Non-pigmented ciliary epithelial cell (primary cell): Measurements from ENCODE around the gene MIA.
A peak's percentile ranks its signal among the peaks of the same experiment; 100 is the strongest.
"Not testable (repeated sequence)": the region's sequence is repeated elsewhere in the genome, so short reads cannot be mapped to it uniquely, and the experiment has no call there.

Experiments used
- DNase-seq: peaks from one replicate; pipeline ENCODE4 v3.0.0-alpha.2; 2010; ENCODE audit warnings: low read depth

Gene MIA

DNA sequence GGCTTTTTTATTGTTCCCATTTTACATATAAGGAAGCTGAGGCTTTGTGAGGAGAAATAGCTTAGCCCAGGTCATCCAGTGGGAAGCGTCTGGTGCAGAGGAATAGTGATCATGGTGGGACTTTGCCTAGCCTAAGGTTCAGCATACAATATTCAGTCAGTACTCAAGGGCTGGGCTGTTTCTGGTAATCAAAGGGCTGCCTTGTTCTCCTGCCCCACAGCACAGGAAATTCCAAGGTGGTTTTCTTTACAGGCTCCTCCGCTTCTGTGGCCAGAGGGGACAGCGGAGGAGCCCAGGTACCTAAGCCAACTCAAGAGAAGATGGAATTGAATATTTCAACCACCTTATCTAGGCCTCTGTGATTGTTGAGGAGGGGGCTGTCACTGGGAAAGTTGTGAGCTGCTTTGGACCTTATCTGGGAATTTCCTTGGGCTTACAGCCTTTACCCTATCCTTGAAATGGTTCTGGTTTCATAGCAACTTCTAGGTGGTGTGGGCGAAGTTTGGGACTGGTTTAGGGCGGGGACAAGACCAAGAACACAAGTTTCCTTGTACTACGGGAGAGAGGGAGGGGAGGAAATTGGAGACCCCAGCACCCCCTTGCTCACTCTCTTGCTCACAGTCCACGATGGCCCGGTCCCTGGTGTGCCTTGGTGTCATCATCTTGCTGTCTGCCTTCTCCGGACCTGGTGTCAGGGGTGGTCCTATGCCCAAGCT lies at the start of gene MIA:
MIA (plus strand) TSS at position 606 of the 716 bp plus-strand sequence; CDS start at position 628, 22 bp downstream.
- no peak for DNase-seq

DNA sequence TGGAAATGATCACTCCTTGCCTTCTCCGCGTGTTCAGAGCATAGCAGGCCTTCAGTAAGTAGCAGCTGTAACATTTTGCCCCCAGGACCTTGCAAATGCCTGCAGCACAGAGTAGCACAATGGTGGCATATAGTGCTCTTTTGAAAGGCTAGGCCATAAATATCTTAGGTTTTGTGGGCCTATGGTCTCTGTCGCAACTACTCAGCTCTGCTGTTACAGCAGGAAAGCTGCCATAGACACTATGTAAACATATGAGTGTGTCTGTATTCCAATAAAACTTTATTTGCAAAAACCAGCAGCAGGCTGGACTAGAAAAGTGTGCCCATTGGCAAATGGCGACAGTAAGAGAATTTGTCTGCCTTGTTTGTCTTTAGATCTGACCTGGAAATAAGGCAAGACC lies 49.0 kb upstream of the MIA start:
- DNase-seq, result no peak

DNA sequence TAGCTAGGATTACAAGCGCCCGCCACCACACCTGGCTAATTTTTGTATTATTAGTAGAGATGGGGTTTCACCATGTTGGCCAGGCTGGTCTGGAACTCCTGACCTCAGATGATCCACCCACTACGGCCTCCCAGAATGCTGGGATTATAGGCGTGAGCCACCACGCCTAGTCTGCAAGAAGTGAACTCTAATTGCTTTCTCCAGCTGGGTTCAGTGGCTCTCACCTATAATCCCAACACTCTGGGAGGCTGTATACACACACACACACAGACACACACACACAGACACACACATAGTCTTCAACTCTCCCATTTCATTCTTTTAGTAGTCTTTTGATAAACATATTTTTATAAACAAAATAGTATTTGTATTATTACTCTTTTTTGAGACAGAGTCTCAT lies 45.3 kb upstream of the MIA start:
- DNase-seq, result not testable (repeated sequence)

DNA sequence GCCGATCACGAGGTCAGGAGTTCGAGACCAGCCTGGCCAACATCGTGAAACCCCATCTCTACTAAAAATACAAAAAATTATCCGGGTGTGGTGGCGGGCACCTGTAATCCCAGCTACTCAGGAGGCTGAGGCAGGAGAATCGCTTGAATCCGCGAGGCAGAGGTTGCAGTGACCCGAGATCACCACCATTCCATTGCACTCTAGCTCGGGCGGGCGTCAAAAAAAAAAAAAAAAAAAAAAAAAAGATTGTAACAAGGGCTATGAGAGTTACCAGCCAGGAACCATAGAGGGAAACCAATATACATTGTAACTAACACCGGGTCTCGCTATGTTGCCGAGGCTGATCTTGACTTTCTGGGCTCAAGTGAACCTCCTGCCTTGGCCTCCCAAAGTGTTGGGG lies 43.0 kb upstream of the MIA start:
- not testable (repeated sequence) for DNase-seq

DNA sequence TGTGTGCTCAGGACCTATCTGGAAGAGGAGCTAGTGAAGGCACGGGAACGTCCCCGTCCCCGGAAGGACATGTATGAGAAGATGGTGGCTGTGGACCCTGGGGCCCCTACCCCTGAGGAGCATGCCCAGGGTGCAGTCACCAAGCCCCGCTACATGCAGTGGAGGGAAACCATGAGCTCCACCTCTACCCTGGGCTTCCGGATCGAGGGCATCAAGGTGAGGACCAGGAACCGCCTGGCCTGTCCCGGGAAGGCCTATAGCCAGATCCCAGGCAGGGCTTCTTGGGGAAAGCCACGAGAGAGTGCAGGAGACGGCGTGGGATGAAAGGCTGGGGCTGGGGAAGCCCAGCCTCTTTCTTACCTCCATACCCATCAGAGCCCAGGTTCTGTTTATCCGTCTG lies 42.2 kb upstream of the MIA start:
- no peak for DNase-seq

DNA sequence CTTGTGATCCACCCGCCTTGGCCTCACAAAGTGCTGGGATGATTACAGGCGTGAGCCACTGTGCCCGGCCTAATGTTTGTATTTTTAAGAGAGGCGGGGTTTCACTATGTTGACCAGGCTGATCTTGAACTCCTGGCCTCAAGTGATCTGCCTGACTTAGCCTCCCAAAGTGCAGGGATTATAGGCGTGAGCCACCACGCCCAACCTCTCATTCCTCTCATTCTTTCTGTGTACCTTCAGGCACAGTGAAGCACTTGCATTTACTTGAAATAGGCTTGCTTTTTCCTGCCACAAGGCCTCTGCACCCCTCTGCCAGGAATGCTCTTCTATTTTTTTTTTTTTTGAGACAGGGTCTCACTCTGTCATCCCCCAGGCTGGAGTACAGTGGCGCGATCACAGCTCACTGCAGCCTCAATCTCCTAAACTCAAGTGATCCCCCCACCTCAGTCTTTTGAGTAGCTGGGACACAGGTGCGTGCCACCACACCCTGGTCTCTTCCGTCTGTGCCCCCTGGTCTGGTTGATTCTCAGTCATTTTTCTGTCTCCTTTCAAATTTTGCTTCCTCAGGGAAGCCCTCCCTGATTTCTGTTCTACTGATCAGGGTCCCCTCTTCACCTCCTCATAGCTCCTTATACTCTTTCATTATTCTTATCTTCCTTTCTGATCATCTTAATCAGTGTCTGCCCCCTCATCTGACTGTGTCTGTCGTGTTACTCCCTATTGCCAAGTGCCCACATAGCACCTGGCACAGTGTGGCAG lies 40.1 kb upstream of the MIA start:
- DNase-seq, result no peak

DNA sequence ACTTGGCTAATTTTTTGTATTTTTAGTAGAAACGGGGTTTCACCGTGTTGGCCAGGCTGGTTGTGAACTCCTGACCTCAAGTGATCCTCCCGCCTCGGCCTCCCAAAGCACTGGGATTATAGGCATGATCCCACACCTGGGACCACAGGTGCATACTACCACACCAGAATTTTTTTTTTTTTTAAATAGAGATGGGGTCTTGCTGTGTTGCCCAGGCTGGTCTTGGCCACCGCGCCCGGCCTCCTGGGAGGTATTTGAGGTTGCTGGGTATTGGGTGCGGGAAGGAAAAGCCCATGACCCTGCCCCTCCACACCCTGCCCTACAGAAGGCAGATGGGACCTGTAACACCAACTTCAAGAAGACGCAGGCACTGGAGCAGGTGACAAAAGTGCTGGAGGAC lies 38.7 kb upstream of the MIA start:
- no peak for DNase-seq

DNA sequence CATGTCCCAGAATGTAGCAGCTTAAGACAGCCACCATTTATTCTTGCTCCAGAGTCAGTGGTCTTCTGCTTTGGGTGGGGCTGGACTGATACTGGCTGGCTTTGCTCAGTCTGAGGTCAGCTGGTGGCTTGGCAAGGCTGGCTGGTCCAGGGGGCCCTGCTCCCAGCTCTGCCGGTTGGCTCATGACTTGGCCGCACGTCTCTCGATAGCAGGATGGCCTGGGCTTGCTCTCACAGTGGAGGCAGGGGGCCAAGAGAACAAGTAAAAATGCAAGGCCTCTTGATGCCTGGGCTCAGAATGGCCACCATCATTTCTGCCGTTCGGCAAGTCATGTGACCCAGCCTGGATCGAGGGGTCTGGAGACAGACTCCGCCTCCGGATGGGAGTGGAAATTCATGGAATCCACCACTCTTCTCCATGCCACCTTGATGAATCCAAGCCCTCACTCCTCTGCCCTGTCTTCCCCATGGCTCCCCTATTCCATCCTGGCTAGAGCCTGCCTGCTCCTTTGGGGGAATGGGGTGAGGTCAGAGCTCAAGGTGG lies 38.1 kb upstream of the MIA start:
- DNase-seq, result no peak

DNA sequence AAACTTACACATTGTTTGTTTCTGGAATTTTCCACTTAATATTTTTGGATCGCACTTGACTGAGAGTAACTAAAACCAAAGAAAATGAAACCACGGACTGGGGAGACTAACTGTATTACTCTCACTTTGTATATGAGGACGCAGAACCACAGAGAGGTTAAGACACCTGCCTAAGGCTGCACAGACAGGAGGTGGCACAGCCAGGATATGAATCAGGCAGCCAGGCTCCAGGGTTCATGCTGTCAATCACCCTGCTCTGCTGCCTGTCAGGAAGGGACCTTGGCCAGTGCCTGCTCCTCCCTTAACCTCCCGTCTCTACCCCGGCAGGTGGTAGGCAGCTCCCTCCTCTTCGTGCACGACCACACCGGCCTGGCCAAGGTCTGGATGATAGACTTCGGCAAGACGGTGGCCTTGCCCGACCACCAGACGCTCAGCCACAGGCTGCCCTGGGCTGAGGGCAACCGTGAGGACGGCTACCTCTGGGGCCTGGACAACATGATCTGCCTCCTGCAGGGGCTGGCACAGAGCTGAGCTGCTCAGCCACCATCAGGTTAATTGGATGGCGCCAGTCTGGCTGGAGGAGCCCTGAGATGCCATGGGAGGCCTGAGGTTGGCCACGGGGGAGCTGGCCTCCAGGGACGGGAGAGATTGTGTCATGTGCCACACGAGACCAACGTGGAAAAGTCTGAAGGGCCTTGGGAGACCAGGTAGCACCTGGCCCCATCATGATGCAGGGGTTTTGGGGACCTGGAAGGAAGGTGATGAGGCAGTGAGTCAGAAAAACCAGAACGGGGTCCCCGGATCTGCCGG lies 36.1 kb upstream of the MIA start:
- no peak for DNase-seq

DNA sequence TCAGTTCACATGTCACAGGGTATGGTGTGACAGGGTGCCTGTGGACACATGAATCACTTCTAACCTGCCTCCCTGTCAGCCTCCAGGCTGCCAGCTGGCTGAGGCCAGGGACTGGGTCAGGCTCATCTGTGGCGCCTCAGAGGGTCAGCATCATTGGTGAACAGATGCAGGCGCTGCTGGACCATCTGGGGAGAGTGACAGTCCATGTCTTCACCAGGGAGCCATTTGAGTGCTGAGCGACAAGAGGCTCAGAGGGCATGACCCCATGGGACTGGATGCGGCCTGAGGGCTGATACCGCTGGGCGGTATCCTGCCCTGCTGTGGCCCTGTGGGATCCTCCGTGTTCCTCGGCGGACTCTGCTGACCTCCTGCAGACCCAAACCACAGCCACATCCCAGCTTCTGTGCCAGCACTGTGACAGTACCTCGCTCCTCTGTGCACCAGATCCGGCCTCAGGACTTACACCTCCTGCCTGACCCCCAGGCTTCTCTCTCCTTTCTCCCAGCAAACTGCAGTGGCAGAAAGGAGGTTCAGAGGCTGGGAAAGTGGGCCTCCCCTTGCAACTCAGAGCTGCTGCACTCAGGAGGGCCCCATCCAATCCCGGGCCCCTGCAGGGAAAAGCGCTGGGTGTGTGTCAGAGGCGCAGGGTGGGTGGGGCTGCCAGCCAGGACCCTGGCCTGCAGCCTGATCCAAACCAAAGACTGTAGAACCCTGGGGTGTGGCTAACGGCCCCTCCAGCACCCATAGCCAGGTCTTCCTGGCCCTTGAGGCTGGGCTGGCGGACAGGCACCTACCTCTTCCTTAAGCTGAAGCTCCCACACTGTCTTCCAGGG lies 35.2 kb upstream of the MIA start:
- DNase-seq, result no peak

DNA sequence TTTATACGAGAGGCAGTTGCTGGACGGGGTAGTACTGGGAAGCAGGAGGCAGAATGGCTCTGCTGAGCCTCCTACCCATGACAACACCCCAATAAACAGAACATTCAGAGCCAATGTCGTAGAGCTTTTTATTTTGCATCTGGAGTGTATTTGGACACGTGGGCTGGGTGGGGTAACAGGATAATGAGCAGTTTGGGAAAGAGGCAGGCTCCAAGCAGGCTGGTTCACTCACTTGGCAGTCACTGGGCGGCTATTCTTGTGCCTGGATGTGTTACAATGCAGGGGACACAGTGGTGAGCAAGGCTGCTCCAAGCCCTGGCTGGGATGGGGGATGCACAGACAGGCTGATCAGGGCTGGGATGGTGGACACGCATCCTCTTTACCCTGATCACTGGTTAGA lies 34.6 kb upstream of the MIA start:
- no peak for DNase-seq

DNA sequence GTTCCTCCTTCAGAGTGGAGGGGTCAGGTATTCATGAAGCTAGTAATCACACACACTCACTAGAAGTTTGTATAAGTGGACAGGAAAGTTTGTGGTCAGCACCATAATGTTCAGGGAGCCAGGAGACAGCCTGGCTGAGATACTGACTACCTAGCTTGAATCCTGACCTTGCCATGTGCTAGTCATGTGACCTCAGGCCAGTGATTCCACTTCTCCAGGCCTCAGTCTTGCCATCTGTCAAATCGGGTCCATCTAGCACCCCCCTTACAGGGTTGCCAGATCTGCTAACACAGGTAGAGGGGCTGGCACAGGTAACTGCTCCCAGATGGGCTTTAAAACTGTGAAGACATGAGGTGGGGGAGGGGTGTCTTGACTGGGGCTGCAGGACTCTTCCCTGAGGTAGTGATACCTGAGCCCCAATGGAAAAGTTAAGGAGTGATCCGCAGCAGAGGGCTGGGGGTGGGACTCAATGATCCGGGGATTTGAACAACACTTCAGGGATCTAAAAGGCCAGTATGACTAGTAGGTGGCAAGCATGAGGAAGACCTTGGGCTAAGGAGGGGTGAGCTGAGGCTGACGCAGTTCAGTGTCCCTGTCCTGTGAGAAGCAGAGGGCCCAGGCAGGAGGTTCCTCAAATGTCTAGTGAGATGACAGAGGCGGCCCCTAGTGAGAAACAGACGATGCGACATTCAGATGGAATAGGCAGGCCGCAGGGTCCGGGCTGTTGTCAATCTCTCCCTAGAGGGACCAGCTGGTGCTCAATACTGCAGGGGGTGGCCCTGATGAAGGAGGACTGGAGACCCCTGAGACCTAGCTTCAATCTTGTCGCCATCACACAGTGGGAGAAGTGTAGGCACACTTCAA lies 33.6 kb upstream of the MIA start:
- DNase-seq, result no peak

DNA sequence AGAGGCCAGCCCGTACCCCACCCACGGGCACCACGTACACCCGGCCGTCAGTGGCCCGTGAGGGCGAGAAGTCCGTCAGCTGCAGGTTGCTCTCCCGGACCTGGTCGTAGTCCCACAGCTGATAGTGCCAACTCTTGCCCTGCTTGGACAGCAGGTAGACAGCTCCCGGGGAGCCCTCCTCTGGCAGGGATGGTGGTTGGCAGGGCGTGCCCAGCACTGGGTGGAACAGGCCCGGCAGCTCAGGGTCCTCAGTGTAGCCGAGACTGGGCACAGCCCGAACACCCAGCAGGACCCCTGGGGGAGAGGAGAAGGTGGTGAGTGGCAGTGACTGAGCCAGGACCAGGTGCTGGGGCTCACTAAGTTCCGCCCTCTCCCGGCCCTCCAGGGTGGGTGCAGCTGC lies 32.8 kb upstream of the MIA start:
- DNase-seq, result no peak

DNA sequence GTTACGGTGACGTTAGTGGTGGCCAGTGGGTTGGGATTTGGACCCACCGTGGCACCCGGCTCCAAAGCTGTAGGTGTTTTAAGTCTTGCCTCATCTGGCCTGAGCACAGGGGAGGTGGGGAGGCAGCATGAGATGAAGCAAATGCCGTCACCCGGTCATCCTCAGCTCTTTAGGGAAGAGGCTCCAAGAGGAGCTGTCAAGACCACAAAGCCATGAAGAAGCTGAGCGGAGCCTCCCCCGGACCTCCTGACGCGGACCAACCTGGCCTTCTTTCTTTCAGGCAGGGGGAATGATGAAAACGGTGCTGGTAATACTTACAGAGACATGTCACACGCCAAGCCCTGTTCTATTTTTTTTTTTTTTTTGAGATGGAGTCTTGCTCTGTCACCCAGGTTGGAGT lies 32.4 kb upstream of the MIA start:
- no peak for DNase-seq

DNA sequence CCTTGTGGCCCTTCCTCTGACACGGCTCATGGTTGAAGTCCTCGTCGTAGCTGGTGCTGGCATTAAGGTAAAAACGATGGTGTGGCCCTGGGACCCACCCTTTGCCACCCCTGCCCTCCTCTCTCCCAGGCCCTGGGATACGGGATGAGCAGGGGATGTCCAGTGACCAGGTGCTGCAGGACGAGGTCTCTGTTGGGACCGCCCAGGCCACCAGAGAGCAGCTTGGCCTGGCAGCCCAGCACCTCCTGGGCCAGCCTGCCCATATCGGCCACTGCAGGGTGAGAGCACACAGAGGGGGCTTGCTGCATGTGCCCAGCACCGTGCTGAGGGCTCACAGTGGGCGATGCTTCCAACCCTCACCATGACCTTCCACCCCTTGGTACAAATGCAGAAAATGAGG lies 31.4 kb upstream of the MIA start:
- no peak for DNase-seq

DNA sequence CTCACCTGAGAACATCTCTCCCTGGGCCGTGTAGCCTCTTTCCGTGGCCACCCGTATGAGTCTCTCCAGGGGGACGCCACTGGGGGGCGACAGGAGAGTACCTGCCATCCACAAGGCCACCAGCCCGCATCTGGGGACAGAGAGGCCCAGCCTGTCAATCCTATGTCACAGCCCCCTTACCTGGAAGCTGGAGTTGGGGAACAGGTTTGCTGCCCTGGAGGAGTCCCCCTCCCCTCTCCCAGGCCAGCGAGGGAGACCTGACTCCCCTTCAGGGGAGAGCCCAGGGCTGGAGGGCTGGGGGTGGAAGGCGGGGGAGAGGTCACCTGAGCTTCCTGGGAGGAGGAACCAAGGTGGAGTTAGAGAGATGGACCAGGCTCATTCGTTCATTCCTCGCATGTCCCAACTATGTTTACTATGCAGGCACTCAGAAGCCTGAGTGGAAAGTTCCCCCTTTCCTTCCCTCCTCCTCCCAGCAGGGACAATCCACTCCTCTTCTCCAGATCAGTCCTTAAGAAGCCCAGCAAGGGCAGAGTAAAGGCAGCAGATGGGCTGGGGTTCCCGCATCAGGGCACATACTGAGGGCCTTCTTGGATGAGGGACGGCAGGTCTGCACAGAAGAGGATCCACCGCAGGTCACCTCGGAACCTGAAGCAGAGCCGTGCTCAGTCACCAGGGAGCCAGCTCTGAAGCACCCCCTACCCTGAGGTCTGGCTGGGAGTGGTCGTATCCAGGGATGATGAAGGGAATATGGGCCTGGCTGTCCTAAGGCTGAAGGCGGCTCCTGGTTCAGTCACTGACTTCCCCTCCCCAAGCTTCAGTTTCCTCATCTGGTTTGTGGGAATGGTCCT lies 30.5 kb upstream of the MIA start:
- no peak for DNase-seq

DNA sequence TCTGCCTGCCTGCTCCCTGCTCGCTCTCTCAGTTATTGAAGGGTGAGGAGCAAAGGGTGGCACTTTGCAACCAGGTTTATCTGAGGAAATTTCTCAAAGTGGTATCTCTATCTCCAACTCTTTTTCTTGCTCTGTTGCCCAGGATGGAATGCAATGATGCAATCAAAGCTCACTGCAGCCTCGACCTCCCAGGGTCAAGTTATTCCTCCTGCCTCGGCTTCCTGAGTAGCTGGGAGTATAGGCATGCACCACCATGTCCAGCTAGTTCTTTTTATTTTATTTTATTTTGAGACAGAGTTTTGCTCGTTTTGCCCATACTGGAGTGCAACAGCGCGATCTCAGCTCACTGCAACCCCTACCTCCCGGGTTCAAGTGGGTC lies 29.9 kb upstream of the MIA start:
- DNase-seq, result no peak

DNA sequence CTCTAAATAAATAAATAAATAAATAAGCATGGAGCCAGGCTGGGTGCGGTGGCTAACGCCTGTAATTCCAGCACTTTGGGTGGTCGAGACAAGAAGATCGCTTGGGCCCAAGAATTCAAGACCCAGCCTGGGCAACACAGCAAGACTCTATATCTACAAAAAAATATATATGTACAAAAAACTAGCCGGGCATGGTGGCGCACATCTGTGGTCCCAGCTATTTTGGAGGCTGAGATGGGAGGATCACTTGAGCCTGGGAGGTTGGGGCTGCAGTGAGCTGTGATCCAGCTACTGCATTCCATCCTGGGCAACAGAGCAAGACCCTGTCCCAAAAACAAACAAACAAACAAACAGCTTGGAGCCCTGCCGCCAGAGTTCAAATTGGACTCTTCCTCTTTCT lies 27.8 kb upstream of the MIA start:
- DNase-seq, result no peak

DNA sequence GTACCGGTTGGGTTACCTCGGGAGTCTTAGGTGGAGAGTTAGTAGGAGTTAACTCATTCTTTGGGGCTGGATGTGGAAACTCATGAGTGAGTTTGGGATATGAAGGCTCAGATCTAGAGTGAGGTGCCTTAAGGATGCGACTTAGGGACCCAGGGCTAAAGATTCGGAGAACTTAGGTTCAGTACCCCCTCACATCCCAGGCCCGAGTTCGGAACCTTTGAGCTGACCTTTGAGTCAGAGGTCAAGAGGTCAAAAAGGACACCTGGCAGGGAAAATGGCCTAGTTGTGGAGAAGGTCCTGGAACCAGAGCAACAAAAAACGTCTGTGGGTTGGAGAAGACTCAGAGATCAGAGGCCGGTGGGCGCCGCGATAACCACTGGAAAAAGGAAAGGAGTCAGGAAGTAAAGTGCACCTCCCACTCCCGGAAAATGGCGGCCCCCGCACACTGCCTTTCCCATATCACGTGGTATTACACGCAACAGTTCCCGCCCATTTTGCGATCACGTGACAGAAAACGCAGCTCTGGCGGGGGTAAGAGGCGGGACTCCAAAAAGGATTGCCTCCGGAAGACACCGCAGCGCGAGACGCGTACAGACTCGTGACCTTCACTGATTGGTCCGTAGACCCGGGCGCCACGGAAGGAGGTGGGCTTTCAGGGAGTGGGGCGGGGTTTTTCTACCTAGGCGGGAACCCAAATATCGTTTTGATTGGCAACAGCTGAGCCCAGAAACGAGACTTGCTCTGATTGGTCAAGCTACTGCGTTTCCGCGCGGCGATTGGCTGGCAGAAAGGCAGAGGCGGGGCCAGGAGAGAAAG lies 25.1 kb upstream of the MIA start, which contains the start of gene ACTMAP:
ACTMAP (minus strand) TSS at position 420 of the 816 bp plus-strand sequence. CDS start 674 bp downstream, outside the sequence.
- DNase-seq, result peak; percentile 99
